ENCODE data around the gene CRIP1.

The CRIP1 gene

GRCh38 chr14:105450864-105451720 lies 35.6 kb upstream of the CRIP1 start:
- no peak for DNase-seq (ENCODE audit: low read depth, low spot score)

- DNase-seq (ENCODE audit: low read depth, low spot score), result no peak
Observed at GRCh38 chr14:105452963-105453362, 33.7 kb upstream of the CRIP1 start.

GRCh38 chr14:105453847-105454246 lies 32.8 kb upstream of the CRIP1 start:
- DNase-seq (ENCODE audit: low read depth, low spot score), result no peak

GRCh38 chr14:105455086-105455640 lies 31.5 kb upstream of the CRIP1 start:
- no peak for DNase-seq (ENCODE audit: low read depth, low spot score)

- no peak for DNase-seq (ENCODE audit: low read depth, low spot score)
Observed at GRCh38 chr14:105455766-105456660, 30.7 kb upstream of the CRIP1 start.

GRCh38 chr14:105456736-105457617 lies 29.7 kb upstream of the CRIP1 start:
- no peak for DNase-seq (ENCODE audit: low read depth, low spot score)

- no peak for DNase-seq (ENCODE audit: low read depth, low spot score)
Observed at GRCh38 chr14:105458010-105458409, 28.7 kb upstream of the CRIP1 start.

GRCh38 chr14:105458571-105458970 lies 28.1 kb upstream of the CRIP1 start:
- no peak for DNase-seq (ENCODE audit: low read depth, low spot score)

GRCh38 chr14:105460116-105460515 lies 26.6 kb upstream of the CRIP1 start:
- DNase-seq (ENCODE audit: low read depth, low spot score), result no peak

GRCh38 chr14:105460616-105461015 lies 26.1 kb upstream of the CRIP1 start:
- no peak for DNase-seq (ENCODE audit: low read depth, low spot score)

- no peak for DNase-seq (ENCODE audit: low read depth, low spot score)
Observed at GRCh38 chr14:105461903-105462302, 24.8 kb upstream of the CRIP1 start.

- DNase-seq (ENCODE audit: low read depth, low spot score), result no peak
Observed at GRCh38 chr14:105464501-105464900, 22.2 kb upstream of the CRIP1 start.

GRCh38 chr14:105465209-105466031 lies 21.3 kb upstream of the CRIP1 start:
- no peak for DNase-seq (ENCODE audit: low read depth, low spot score)

- DNase-seq (ENCODE audit: low read depth, low spot score), result no peak
Observed at GRCh38 chr14:105466531-105467248, 20.0 kb upstream of the CRIP1 start.

GRCh38 chr14:105467249-105467941 lies 19.3 kb upstream of the CRIP1 start:
- DNase-seq (ENCODE audit: low read depth, low spot score), result no peak

- no peak for DNase-seq (ENCODE audit: low read depth, low spot score)
Observed at GRCh38 chr14:105467942-105468471, 18.7 kb upstream of the CRIP1 start.

GRCh38 chr14:105468621-105469241 lies 18.0 kb upstream of the CRIP1 start:
- DNase-seq (ENCODE audit: low read depth, low spot score), result no peak

Data from activated CD4-positive, CD25-positive, alpha-beta regulatory T cell treated with anti-CD3 and anti-CD28 coated beads, Interleukin-2, amount 50 U/mL, for 16 hours (primary cell).